Left lobe of liver (tissue), 2 donors: Measurements from ENCODE around the gene ESF1. TPM values are rescaled to one million over a fixed set of nuclear protein-coding genes. Genes with fewer than 3 reads are reported as not detected.

Experiments
- ATAC-seq: fragments of 200-7000 bp; cut with Tn5 transposase; one replicate; pipeline ENCODE4 v1.9.1; 2020; ENCODE audit warnings: mild to moderate bottlenecking, moderate library complexity
- DNase-seq: peaks from one replicate; pipeline ENCODE4 v3.0.0-alpha.2; 2020; ENCODE audit warnings: low spot score
- total RNA-seq: library from RNA; stranded (reverse); gene quantifications from one replicate; pipeline ENCODE4 v1.2.1, GENCODE V29; 2021
- donor health status: DM: no; HTN: no; CAD: no; lungs with moderate emphysema.
- donor health status: DM: no; HTN: yes; CAD: no.

The ESF1 gene
- total RNA-seq, 1 donor from 2014 or later: 4.2 TPM

DNA sequence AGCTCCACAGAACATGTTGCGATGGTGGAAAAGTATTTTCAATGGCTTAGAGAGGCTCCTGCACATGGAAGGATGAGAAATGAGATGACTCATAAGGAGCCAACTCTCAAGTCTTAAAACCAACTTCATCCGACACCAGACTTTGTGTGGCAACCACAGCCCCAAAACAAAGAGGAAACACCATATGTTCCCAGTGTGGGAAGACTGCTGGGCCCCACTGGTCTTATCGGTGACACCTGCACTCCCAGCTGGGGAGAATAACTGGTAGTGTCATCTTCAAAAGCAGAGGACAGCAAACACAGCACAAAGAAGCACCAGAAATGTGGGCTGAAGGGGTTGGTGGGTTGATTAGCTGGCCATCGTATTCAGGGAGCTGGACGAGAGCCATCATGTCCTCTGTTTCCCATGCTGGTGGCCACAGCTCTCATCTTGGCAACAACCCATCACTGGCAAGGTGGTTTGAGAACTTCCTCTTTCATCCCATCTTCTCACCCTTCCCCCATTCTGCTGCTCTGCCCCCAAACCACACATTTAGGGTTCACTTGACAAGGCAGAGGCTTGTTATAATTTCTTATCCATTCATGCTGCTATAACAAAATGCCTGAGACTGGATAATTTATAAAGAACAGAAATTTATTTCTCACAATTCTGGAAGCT is 100.0 kb downstream of the ESF1 start:
- ATAC-seq: no peak
- DNase-seq: no peak

GRCh38 chr20:13683833-13684232 is 100.9 kb downstream of the ESF1 start:
- DNase-seq (no peak), ATAC-seq (no peak)

DNA sequence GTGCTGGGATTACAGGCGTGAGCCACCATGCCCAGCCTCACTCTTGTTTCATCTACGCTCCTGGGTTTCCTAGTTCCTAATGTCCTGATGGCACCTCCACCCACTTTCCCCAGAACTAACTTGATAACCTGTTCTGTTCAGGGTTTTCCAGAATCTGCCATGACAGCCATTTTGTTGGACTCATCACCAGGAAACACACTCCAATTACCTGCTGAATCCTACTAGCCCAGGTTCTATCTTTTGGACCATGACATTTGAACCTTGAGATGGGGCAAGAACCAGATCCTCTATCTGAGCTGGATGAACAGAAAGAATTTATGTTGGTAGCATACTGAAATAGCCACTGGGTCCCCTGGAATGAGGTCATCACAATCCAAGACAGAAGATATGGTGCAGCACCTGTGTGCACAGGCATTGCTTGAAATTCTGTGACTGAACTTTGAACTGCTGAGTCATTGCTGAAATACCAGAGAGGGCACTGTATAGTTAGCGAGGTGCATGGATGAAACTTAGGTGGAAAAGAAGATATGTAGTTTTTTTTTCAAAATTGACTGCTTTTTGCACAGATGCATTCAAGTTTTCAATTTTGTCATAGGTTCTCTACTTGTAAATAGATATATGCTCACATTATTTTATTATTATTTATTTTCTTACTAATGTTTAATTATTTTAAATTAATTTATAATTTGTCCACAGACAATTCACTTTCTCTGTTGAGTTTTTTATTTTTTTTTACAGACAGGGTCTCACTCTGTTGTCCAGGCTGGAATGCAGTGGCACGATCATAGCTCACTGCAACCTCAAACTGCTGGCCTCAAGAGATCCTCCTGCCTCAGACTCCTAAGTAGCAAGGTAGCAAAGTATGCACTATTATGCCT is 103.2 kb downstream of the ESF1 start:
- DNase-seq (no peak), ATAC-seq (peak; percentile 94)

DNA sequence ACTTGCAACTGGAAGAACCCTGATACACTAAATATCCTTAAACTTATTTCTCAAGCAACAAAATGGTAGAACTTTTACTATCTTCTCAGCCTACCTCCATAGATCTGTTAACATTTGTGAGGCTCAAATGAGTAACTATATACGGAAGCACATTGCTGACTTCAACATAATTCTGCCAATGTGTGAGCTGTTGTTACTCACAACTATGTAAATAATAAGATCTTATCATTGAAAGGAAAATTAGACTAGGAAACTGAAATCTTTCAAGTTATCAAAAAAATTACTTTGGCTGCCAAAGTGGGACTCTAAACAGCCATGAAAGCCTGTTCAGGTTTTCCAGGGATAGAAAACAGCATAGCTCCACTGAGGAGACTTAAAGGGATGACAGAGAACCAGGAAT is 105.8 kb downstream of the ESF1 start:
- DNase-seq (no peak), ATAC-seq (no peak)

- DNase-seq: no peak
- ATAC-seq: no peak
Measured at GRCh38 chr20:13677241-13677640, 107.5 kb downstream of the ESF1 start.

- ATAC-seq: no peak
- DNase-seq: no peak
Measured at GRCh38 chr20:13676682-13677081, 108.0 kb downstream of the ESF1 start.

GRCh38 chr20:13672690-13673089 is 112.0 kb downstream of the ESF1 start:
- ATAC-seq: peak; percentile 24

DNA sequence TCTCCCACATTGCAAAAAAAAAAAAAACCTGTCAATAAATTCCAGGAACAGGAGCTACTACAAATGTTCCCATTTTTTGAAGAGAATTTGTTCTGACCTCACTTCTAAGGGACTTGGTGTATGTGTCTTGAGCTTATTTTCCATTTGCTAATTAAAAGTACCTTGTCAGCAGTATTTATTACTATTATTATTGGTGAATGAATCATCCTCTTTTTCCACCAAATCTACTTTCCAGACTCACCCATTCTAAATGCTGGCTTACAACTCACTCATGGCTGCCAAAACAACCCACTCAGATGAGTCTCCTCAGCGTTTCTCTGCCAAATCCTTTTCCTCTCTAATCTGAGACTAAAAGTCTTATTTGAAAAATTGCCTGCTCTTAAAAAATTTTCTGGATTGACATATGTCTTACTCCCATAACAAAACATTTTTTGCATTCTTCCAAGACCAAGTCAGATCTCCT is 112.8 kb downstream of the ESF1 start:
- DNase-seq (no peak), ATAC-seq (no peak)

More at GRCh38 chr20:13672690-13673089, 112.0 kb downstream of the ESF1 start:
- DNase-seq: no peak

DNA sequence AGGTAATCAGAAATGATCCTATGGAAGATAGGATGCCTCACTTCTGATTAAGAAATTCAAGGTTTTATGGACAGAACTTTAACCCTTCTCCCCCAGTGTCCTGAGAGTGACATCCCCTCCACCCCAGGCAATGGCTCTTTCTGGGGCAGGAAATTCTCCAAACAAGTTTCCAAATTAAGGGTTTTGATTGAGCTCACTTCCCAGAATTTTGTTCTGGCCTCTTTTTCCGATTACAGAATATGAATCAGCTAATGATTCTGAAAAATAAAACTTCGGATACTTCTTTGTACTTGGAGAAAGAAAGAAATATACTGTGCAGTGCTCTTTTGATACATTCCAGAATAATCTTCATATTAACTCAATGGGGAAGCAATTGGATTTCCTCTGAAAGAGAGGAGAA is 113.2 kb downstream of the ESF1 start:
- ATAC-seq (no peak), DNase-seq (no peak)

DNA sequence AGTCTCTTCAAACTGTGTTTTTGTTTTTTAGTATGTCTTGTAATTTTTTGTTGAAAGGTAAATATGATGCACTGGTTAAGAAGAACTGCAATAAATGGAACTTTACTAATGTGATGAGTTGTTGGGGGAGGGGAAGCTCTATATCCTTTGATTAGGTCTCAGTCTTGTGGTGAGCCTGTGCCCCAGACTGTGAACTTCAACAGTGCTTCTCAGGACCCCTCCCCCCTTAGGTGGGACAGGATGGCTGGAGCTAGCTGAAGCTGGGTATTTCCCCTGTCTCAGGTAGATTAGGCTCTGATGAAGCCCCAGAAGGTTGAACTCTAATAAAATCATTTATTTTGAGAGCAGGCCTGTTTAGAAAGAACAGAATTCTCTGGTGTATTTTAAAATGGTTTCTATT is 114.6 kb downstream of the ESF1 start:
- no peak for DNase-seq
- ATAC-seq: no peak

DNA sequence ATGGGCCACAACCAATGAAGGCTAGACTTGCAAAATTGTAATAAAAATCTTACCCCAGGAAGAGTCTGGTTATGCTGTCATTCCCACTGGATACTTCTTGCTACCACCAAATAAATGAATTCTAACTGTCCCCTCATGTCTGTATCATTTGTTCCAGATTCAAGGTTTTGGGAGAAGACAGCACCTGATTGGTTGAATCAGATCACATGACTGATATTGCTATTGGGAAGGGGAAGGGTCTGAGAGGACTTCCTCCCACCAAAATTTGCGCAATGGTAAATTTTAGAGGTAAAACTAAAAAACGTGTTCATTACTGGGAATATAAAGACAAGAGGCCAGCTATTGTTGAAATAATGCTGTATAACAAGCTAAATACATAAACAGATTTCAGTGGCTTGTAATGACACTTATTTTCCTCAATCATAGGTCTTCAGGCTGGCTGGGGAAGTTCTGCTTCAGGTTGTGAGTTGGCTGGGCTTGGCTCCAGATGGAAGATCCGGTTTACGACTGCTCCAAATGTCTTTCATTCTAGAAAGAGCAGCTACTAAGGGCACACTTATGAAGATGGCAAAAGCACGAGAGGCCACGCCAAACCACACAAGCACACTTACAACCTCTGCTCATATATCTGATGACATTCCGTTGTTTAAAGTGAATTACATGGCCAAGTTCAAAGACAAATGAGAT is 118.9 kb downstream of the ESF1 start:
- ATAC-seq: no peak

More for the DNA sequence above, 118.9 kb downstream of the ESF1 start:
- no peak for DNase-seq

Other genes starting within 250 kb of the ESF1 start
- 5.1 TPM for gene TASP1, start 146.0 kb downstream of the ESF1 start, total RNA-seq
- 12.4 TPM for gene NDUFAF5, start 109 bp upstream of the ESF1 start, total RNA-seq
- not detected for gene SEL1L2, start 205.7 kb upstream of the ESF1 start, total RNA-seq
- 3.7 TPM for gene MACROD2, start 210.6 kb upstream of the ESF1 start, total RNA-seq